B cell (primary cell): ENCODE measurements around the gene DPH3.

Experiments
- EZH2 ChIP-seq: IDR thresholded peaks from 2 replicates; pipeline ENCODE4 v1.6.1; 2012; ENCODE audit warnings: borderline replicate concordance, low read depth, mild to moderate bottlenecking, moderate library complexity, low read length; ENCODE audit not compliant: insufficient read depth, poor library complexity, severe bottlenecking
- TF ChIP-seq, protein P1 (sequence below): fragments of 200-600 bp; IDR thresholded peaks from one replicate; pipeline ENCODE4 v1.8.0; 2022; ENCODE audit warnings: antibody characterized with exemption, mild to moderate bottlenecking

DNA sequence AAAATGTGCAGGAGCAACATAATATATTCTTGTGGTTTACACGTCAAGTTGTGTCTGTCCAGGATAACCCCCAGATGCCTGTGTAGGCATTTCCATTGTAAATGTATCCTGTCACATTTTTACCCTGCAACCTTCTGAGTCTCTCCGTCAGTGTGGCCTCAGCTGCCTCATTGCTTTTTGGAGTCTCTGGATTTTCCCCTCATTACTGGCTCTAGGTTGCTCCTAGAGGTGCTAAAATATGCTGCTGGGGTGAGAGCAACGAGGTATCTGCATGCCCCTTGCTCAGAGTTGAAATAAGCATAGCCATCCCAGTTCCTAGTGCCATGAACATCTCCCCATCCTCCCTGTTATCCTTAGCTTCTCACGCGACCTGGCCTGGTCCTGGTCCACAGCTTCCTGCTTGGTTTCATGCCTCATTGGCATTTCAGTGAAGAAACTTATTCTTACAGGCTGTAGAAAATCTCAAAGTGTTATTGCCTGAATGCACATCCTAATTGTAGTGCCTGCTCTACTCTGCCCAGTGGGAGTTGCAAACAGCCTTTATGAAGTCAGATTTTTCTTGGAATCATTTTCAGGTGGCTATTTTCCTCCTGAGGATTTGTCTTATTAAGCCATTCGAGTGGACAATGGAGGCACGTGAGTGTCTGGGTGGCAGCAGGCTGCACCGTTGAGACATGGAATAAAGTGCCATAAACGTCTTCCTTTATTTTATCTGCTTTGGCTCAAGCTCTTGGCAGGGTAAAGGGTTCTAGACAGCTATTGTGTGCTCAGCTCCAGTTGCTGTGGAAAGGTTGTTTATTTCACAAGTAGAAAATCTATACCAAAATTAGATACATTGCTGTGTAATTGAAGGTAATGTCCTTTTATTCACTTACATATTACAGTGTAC lies 33.5 kb upstream of the DPH3 start:
- TF ChIP-seq, protein P1, sequence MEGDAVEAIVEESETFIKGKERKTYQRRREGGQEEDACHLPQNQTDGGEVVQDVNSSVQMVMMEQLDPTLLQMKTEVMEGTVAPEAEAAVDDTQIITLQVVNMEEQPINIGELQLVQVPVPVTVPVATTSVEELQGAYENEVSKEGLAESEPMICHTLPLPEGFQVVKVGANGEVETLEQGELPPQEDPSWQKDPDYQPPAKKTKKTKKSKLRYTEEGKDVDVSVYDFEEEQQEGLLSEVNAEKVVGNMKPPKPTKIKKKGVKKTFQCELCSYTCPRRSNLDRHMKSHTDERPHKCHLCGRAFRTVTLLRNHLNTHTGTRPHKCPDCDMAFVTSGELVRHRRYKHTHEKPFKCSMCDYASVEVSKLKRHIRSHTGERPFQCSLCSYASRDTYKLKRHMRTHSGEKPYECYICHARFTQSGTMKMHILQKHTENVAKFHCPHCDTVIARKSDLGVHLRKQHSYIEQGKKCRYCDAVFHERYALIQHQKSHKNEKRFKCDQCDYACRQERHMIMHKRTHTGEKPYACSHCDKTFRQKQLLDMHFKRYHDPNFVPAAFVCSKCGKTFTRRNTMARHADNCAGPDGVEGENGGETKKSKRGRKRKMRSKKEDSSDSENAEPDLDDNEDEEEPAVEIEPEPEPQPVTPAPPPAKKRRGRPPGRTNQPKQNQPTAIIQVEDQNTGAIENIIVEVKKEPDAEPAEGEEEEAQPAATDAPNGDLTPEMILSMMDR, result no peak
- TF ChIP-seq EZH2, result no peak
